ENCODE data around the gene CPLX4.
A peak's percentile ranks its signal among the peaks of the same experiment; 100 is the strongest.

The CPLX4 gene

GRCh38 chr18:59271606-59272220 is 46.7 kb downstream of the CPLX4 start:
- CTCF ChIA-PET: interaction anchor here (0.5 to 7.6 kb wide), 7 partner anchors 23 to 980 kb away, joined by 3 to 41 read pairs (median 5); partner anchors contain the start of gene SEC11C
- H3K27ac ChIP-seq (ENCODE audit: extremely low read depth, low read depth, low read length): no peak overlapping the region
- POLR2A ChIA-PET: no interaction called here
- no peak for TF ChIP-seq KLF1 (tag by site-specific recombination; IDR thresholded peaks at IDR 0.05)
- TF ChIP-seq ZNF292 (tag by site-specific recombination; IDR thresholded peaks at IDR 0.05; ENCODE audit: borderline replicate concordance, low read depth): no peak
- TF ChIP-seq ZNF692 (tag by site-specific recombination; IDR thresholded peaks at IDR 0.05): no peak
- H3K4me1 ChIP-seq (ENCODE audit: control insufficient read depth, insufficient read depth, low read length): no peaks in the 10 kb centered on the region
- no peaks in the 10 kb centered on the region for H3K9me3 ChIP-seq (ENCODE audit: control insufficient read depth, insufficient read depth, low read depth, low read length)
- no peak overlapping the region for H3K4me3 ChIP-seq (ENCODE audit: low read depth, low read length)
- no peaks in the 10 kb centered on the region for H3K36me3 ChIP-seq (ENCODE audit: control insufficient read depth in 2 of 2, insufficient read depth in 1 of 2, low read length in 2 of 2)

GRCh38 chr18:59270689-59271257 is 47.7 kb downstream of the CPLX4 start:
- TF ChIP-seq ZIC2 (tag by site-specific recombination; IDR thresholded peaks at IDR 0.05) (no peak), ATF2 (tag by site-specific recombination; IDR thresholded peaks at IDR 0.05; ENCODE audit: low read depth) (peak; percentile 45; the same call in 1 of the 2 replicates), ZNF529 (tag by site-specific recombination; IDR thresholded peaks at IDR 0.05; ENCODE audit: insufficient replicate concordance) (no peak), ZNF26 (tag by site-specific recombination; IDR thresholded peaks at IDR 0.05) (no peak), ZNF777 (tag by site-specific recombination; IDR thresholded peaks at IDR 0.05; ENCODE audit: borderline replicate concordance) (no peak), ZBTB1 (tag by site-specific recombination; IDR thresholded peaks at IDR 0.05) (no peak), ZNF341 (tag by site-specific recombination; IDR thresholded peaks at IDR 0.05; ENCODE audit: low read depth) (no peak), SETDB1 (IDR thresholded peaks at IDR 0.05; ENCODE audit: insufficient read length, low read length) (peak; percentile 36), ZNF366 (tag by site-specific recombination; conservative IDR thresholded peaks at IDR 0.05) (peak; percentile 46), ZNF629 (tag by site-specific recombination; IDR thresholded peaks at IDR 0.05) (0 out of 2 replicates have a peak, but pooled peaks have one; percentile 14), ZNF169 (tag by site-specific recombination; IDR thresholded peaks at IDR 0.05) (no peak)
- ChIA-PET POLR2A (no interaction called here), CTCF (interaction anchor here (0.7 to 8.1 kb wide), 7 partner anchors 21 to 185 kb away, joined by 3 to 46 read pairs (median 21); no protein-coding TSS in a partner anchor)
- Histone ChIP-seq H3K4me3 (ENCODE audit: low read depth, low read length) (no peak overlapping the region), H3K9me3 (ENCODE audit: control insufficient read depth, insufficient read depth, low read depth, low read length) (no peaks in the 10 kb centered on the region), H3K4me1 (ENCODE audit: control insufficient read depth, insufficient read depth, low read length) (peaks cover 2% of the 10 kb centered on the region; the same call in 1 of the 2 replicates), H3K36me3 (ENCODE audit: control insufficient read depth in 2 of 2, insufficient read depth in 1 of 2, low read length in 2 of 2) (no peaks in the 10 kb centered on the region), H3K27ac (ENCODE audit: extremely low read depth, low read depth, low read length) (no peak overlapping the region)

- Histone ChIP-seq H3K27ac (ENCODE audit: extremely low read depth, low read depth, low read length) (no peak overlapping the region), H3K4me1 (ENCODE audit: control insufficient read depth, insufficient read depth, low read length) (peaks cover 6% of the 10 kb centered on the region; the same call in 1 of the 2 replicates), H3K9me3 (ENCODE audit: control insufficient read depth, insufficient read depth, low read depth, low read length) (no peaks in the 10 kb centered on the region), H3K36me3 (ENCODE audit: control insufficient read depth in 2 of 2, insufficient read depth in 1 of 2, low read length in 2 of 2) (no peaks in the 10 kb centered on the region), H3K4me3 (ENCODE audit: low read depth, low read length) (no peak overlapping the region)
- ChIA-PET CTCF (interaction anchor here (0.6 to 8.1 kb wide), 13 partner anchors 9 to 727 kb away, joined by 3 to 46 read pairs (median 4); no protein-coding TSS in a partner anchor), POLR2A (no interaction called here)
- TF ChIP-seq ZNF324 (tag by site-specific recombination; IDR thresholded peaks at IDR 0.05): no peak
- 0 out of 2 replicates have a peak, but pooled peaks have one; percentile 9 for TF ChIP-seq ZFHX2 (tag by site-specific recombination; conservative IDR thresholded peaks at IDR 0.05)
- TF ChIP-seq ZNF398 (tag by site-specific recombination; IDR thresholded peaks at IDR 0.05): no peak
- TF ChIP-seq HIC1 (tag by site-specific recombination; IDR thresholded peaks at IDR 0.05): no peak
Observed at GRCh38 chr18:59269563-59270119, 48.8 kb downstream of the CPLX4 start.
